Neuronal stem cell (in vitro differentiated cells): ENCODE results near the gene RBMS3.

ENCODE experiments used
- DNase-seq: peaks from one replicate; pipeline ENCODE4 v3.0.0-alpha.2; 2013; ENCODE audit warnings: low spot score
- H2AFZ ChIP-seq: one replicate; pipeline ENCODE4 v1.6.1; 2013; ENCODE audit warnings: mild to moderate bottlenecking, low read length, inconsistent platforms
- H2AK5ac ChIP-seq: 2 replicates; pipeline ENCODE4 v1.6.1; 2013; ENCODE audit warnings: low read depth, mild to moderate bottlenecking, inconsistent platforms, low read length, moderate library complexity, mixed read lengths
- H2BK120ac ChIP-seq: 2 replicates; pipeline ENCODE4 v1.6.1; 2013; ENCODE audit warnings: low read depth, mild to moderate bottlenecking, inconsistent platforms, low read length, moderate library complexity, mixed read lengths
- H2BK12ac ChIP-seq: one replicate; pipeline ENCODE4 v1.6.1; 2013; ENCODE audit warnings: low read length, inconsistent platforms
- H2BK15ac ChIP-seq: 2 replicates; pipeline ENCODE4 v1.6.1; 2013; ENCODE audit warnings: mild to moderate bottlenecking, low read length, inconsistent platforms, mixed read lengths
- H2BK5ac ChIP-seq: one replicate; pipeline ENCODE4 v1.6.1; 2013; ENCODE audit warnings: inconsistent platforms, mild to moderate bottlenecking, low read length, moderate library complexity
- H3K14ac ChIP-seq: one replicate; pipeline ENCODE4 v1.6.1; 2013; ENCODE audit warnings: low read length, inconsistent platforms
- H3K18ac ChIP-seq: 2 replicates; pipeline ENCODE4 v1.6.1; 2013; ENCODE audit warnings: low read length, inconsistent platforms
- H3K23ac ChIP-seq: 2 replicates; pipeline ENCODE4 v1.6.1; 2013; ENCODE audit warnings: low read depth, mild to moderate bottlenecking, mixed read lengths, low read length, inconsistent platforms; ENCODE audit not compliant: poor library complexity
- H3K27ac ChIP-seq: replicated peaks from 3 replicates; pipeline ENCODE4 v1.5.1; 2013; ENCODE audit warnings: low read length, inconsistent platforms
- H3K27me3 ChIP-seq, 3 experiments: 2 replicates each; pipeline ENCODE4 v1.6.1; 2013; ENCODE audit warnings: low read length in 3 of 3, mild to moderate bottlenecking in 2 of 3, inconsistent platforms in 1 of 3, low read depth in 1 of 3, mixed read lengths in 1 of 3, moderate library complexity in 1 of 3; ENCODE audit not compliant: control insufficient read depth in 3 of 3, insufficient read depth in 3 of 3
- H3K36me3 ChIP-seq, 2 donors: replicated peaks in 1 of 2; 2 replicates each; pipeline ENCODE4 v1.6.1; 2013; ENCODE audit warnings: low read length in 2 of 2; ENCODE audit not compliant: control insufficient read depth in 2 of 2, insufficient read depth in 2 of 2
- H3K4ac ChIP-seq: 2 replicates; pipeline ENCODE4 v1.6.1; 2013; ENCODE audit warnings: inconsistent platforms, mild to moderate bottlenecking, low read length, moderate library complexity
- H3K4me1 ChIP-seq, 2 donors: 1 replicate in 1 of 2; 2 replicates in 1 of 2; pipeline ENCODE4 v1.6.1; 2013; ENCODE audit warnings: low read length in 2 of 2, low read depth in 1 of 2; ENCODE audit not compliant: control insufficient read depth in 2 of 2, insufficient read depth in 1 of 2
- H3K4me2 ChIP-seq: one replicate; pipeline ENCODE4 v1.6.1; 2013; ENCODE audit warnings: mild to moderate bottlenecking, low read length, inconsistent platforms; ENCODE audit not compliant: insufficient read depth, poor library complexity, severe bottlenecking
- H3K4me3 ChIP-seq, 2 donors: 2 replicates each; pipeline ENCODE4 v1.5.1; 2013; ENCODE audit warnings: low read length in 2 of 2, mild to moderate bottlenecking in 2 of 2, inconsistent platforms in 1 of 2, moderate library complexity in 1 of 2
- H3K79me1 ChIP-seq: one replicate; pipeline ENCODE4 v1.6.1; 2013; ENCODE audit warnings: low read depth, mild to moderate bottlenecking, inconsistent platforms, low read length, moderate library complexity
- H3K9ac ChIP-seq: one replicate; pipeline ENCODE4 v1.6.1; 2013; ENCODE audit warnings: mild to moderate bottlenecking, low read depth, low read length, inconsistent platforms; ENCODE audit not compliant: poor library complexity
- H3K9me3 ChIP-seq, 2 donors: replicated peaks in 1 of 2; 2 replicates each; pipeline versions ENCODE3 to v1.6.1; 2013; ENCODE audit warnings: low read length in 2 of 2, mild to moderate bottlenecking in 2 of 2, inconsistent platforms in 1 of 2, low read depth in 1 of 2, mixed read lengths in 1 of 2, moderate library complexity in 1 of 2; ENCODE audit not compliant: control insufficient read depth in 2 of 2, insufficient read depth in 1 of 2
- H4K8ac ChIP-seq: one replicate; pipeline ENCODE4 v1.6.1; 2013; ENCODE audit warnings: low read depth, mild to moderate bottlenecking, inconsistent platforms, low read length, moderate library complexity
- H4K91ac ChIP-seq: one replicate; pipeline ENCODE4 v1.6.1; 2013; ENCODE audit warnings: low read length, low read depth, mild to moderate bottlenecking, inconsistent platforms; ENCODE audit not compliant: poor library complexity
- WGBS, 2 donors: extraction: QIAGEN DNeasy Blood & Tissue Kit; methylation state at CpG; one replicate each; pipeline ENCODE4 v1.1.7; 2013; ENCODE audit warnings: missing lambda C conversion rate in 2 of 2, mixed read lengths in 1 of 2; ENCODE audit not compliant: insufficient read length in 2 of 2, insufficient replicate concordance in 1 of 2; ENCODE audit errors: extremely low coverage in 2 of 2; 5-methylcytosine and 5-hydroxymethylcytosine counted together

The RBMS3 gene

DNA sequence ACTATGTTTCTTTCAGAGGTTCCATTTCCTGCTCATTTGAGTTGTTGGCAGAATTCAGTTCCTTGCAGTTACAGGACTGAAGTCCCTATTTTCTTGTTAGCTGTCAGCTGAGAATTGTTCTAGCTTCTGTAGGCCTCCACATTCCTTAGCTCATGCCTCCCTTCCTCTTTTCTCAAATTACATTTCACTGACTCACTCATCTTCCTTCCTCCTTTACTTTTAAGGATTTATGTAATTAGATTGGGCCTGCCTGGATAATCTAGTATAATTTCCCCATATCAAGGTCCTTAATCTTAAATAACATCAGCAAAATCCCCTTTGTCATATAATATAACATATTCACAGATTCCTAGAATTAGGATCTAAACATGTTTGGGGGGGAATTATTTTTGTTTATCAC lies 40.6 kb upstream of the RBMS3 start:
- Histone ChIP-seq H3K27ac (no peak overlapping the region), H4K91ac (no peak overlapping the region), H3K9me3 (peaks cover 0 to 11% of the 10 kb centered on the region in 2 donors)

GRCh38 chr3:29240887-29241286 lies 40.0 kb upstream of the RBMS3 start:
- no peak overlapping the region for H3K18ac ChIP-seq
- H3K4me2 ChIP-seq, result no peak overlapping the region
- no peaks in the 10 kb centered on the region for H3K36me3 ChIP-seq
- no peak overlapping the region for H3K4ac ChIP-seq
- H2AK5ac ChIP-seq, result no peak overlapping the region
- H2BK5ac ChIP-seq, result no peak overlapping the region
- no peak overlapping the region for H3K27ac ChIP-seq
- H3K9ac ChIP-seq, result no peak overlapping the region
- DNase-seq, result no peak
- no CpG with 5 or more reads among the region's 4 CpGs for WGBS, 2 donors
- no peak overlapping the region for H4K8ac ChIP-seq
- H4K91ac ChIP-seq, result no peak overlapping the region
- no peak overlapping the region for H3K14ac ChIP-seq
- no peak overlapping the region for H2BK12ac ChIP-seq
- H2AFZ ChIP-seq, result no peak overlapping the region
- peaks cover 0 to 11% of the 10 kb centered on the region in 2 donors for H3K9me3 ChIP-seq
- no peak overlapping the region for H3K4me3 ChIP-seq
- H3K23ac ChIP-seq, result no peak overlapping the region
- H3K79me1 ChIP-seq, result no peaks in the 10 kb centered on the region
- H3K27me3 ChIP-seq, result no peaks in the 10 kb centered on the region
- no peaks in the 10 kb centered on the region for H3K4me1 ChIP-seq
- H2BK120ac ChIP-seq, result no peak overlapping the region
- no peak overlapping the region for H2BK15ac ChIP-seq

More for the DNA sequence above, 40.6 kb upstream of the RBMS3 start:
- H2BK120ac ChIP-seq, result no peak overlapping the region
- no peak overlapping the region for H3K18ac ChIP-seq
- H4K8ac ChIP-seq, result no peak overlapping the region
- no peak for DNase-seq
- H2AFZ ChIP-seq, result no peak overlapping the region
- H2BK15ac ChIP-seq, result no peak overlapping the region
- H3K4me2 ChIP-seq, result no peak overlapping the region
- no peak overlapping the region for H2BK5ac ChIP-seq
- H3K14ac ChIP-seq, result no peak overlapping the region
- H3K23ac ChIP-seq, result no peak overlapping the region
- H3K79me1 ChIP-seq, result no peaks in the 10 kb centered on the region
- H3K4me1 ChIP-seq, result no peaks in the 10 kb centered on the region
- no peak overlapping the region for H3K9ac ChIP-seq
- no peak overlapping the region for H2AK5ac ChIP-seq
- no peaks in the 10 kb centered on the region for H3K27me3 ChIP-seq
- H3K4me3 ChIP-seq, result no peak overlapping the region
- no peak overlapping the region for H3K4ac ChIP-seq
- H3K36me3 ChIP-seq, result no peaks in the 10 kb centered on the region
- no peak overlapping the region for H2BK12ac ChIP-seq

DNA sequence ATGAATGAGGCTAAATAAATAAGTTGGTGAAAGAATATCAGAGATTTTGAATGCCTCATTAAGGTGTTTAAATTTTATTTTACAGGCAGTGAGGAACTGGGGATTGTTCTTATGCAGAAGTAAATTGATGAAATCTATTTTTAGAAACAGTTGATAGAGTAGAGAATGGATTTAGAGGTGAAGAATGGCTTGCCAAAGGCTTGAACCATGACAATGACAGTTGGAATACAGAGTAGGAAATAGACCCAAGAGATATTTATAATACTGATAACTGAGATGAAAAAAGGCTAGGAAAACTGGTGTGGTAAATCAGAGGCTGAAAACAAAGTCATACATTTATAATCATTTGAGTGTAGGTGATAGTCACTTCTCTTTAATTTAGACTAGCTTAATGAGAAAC lies 39.0 kb upstream of the RBMS3 start:
- Histone ChIP-seq H3K4me1 (no peaks in the 10 kb centered on the region), H2BK15ac (no peak overlapping the region), H3K27ac (no peak overlapping the region), H2BK5ac (no peak overlapping the region), H3K4ac (no peak overlapping the region), H2BK120ac (no peak overlapping the region), H3K14ac (no peak overlapping the region), H3K4me2 (no peak overlapping the region), H2AFZ (no peak overlapping the region), H4K8ac (no peak overlapping the region), H3K4me3 (no peak overlapping the region), H2AK5ac (no peak overlapping the region), H3K23ac (no peak overlapping the region), H3K79me1 (no peaks in the 10 kb centered on the region), H4K91ac (no peak overlapping the region), H3K18ac (no peak overlapping the region), H3K27me3 (no peaks in the 10 kb centered on the region), H3K36me3 (no peaks in the 10 kb centered on the region), H3K9ac (no peak overlapping the region), H2BK12ac (no peak overlapping the region), H3K9me3 (peaks cover 0 to 11% of the 10 kb centered on the region in 2 donors)
- no peak for DNase-seq

DNA sequence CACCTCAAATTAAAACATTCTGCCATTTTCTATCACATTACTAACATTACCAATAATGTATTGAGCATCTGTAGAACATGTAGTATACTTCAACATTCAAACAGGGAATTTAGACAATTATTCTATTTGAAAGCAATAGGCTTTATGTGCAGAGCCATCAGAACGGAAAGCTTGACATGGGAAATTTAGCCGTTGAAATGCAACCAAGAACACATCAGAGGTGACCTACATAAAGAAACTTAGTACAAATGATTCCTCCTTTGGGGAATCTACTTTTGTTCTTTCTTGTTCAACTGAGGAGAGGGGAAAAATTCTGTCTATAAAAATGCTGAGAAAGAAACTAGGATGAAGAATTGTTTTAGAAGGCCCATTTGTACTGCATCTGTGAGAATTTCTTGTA lies 38.6 kb upstream of the RBMS3 start:
- Histone ChIP-seq H3K18ac (no peak overlapping the region), H4K91ac (no peak overlapping the region), H3K4me1 (no peaks in the 10 kb centered on the region), H3K4me3 (no peak overlapping the region), H3K9ac (no peak overlapping the region), H2BK5ac (no peak overlapping the region), H3K27ac (no peak overlapping the region), H3K4me2 (no peak overlapping the region), H3K14ac (no peak overlapping the region), H3K79me1 (no peaks in the 10 kb centered on the region), H3K36me3 (no peaks in the 10 kb centered on the region), H3K23ac (no peak overlapping the region), H3K4ac (no peak overlapping the region), H2AFZ (no peak overlapping the region), H2BK15ac (no peak overlapping the region), H2AK5ac (no peak overlapping the region), H2BK12ac (no peak overlapping the region), H2BK120ac (no peak overlapping the region), H4K8ac (no peak overlapping the region), H3K9me3 (peaks cover 0 to 11% of the 10 kb centered on the region in 2 donors), H3K27me3 (no peaks in the 10 kb centered on the region)
- DNase-seq, result no peak
- no CpG with 5 or more reads among the region's 2 CpGs for WGBS, 2 donors
